Measurements from ENCODE around the gene CILP. TPM values are rescaled to one million over a fixed set of nuclear protein-coding genes. Genes with fewer than 3 reads are reported as not detected.

The CILP gene
- total RNA-seq, 4 donors from 2014 or later: 2.5 to 78.0 (median 5.5) TPM

- 86 to 87% methylated on average over 6 of the region's 6 CpGs for WGBS, 2 donors
- Histone ChIP-seq H3K4me3 (no peak overlapping the region), H3K4me1 (no peaks in the 10 kb centered on the region), H3K36me3 (peaks cover 6 to 100% (median 52%) of the 10 kb centered on the region in 3 donors), H3K9me3 (no peaks in the 10 kb centered on the region), H3K27ac (no peak overlapping the region), H3K27me3 (no peaks in the 10 kb centered on the region)
- DNase-seq: no peak
- intact Hi-C loops (cut with DNase I): no loop called here
- TF ChIP-seq POLR2A (IDR thresholded peaks at IDR 0.05): no peak
- no peak for TF ChIP-seq CTCF (IDR thresholded peaks at IDR 0.05)
Measured at GRCh38 chr15:65154720-65155119, 56.6 kb downstream of the CILP start.

- Histone ChIP-seq H3K9me3 (no peaks in the 10 kb centered on the region), H3K27ac (no peak overlapping the region), H3K27me3 (no peaks in the 10 kb centered on the region), H3K4me3 (no peak overlapping the region), H3K36me3 (peaks cover 0 to 74% (median 15%) of the 10 kb centered on the region in 3 donors), H3K4me1 (no peaks in the 10 kb centered on the region)
- no peak for DNase-seq
- 69 to 70% methylated on average over 3 of the region's 3 CpGs for WGBS, 2 donors
- intact Hi-C loops (cut with DNase I): no loop called here
- TF ChIP-seq CTCF (IDR thresholded peaks at IDR 0.05) (no peak), POLR2A (IDR thresholded peaks at IDR 0.05) (no peak)
Measured at GRCh38 chr15:65147902-65148301, 63.4 kb downstream of the CILP start.

GRCh38 chr15:65146438-65146837 lies 64.8 kb downstream of the CILP start:
- no peak for DNase-seq
- Histone ChIP-seq H3K4me3 (no peak overlapping the region), H3K27me3 (no peaks in the 10 kb centered on the region), H3K9me3 (no peaks in the 10 kb centered on the region), H3K36me3 (peaks cover 0 to 59% (median 6%) of the 10 kb centered on the region in 3 donors), H3K4me1 (no peaks in the 10 kb centered on the region), H3K27ac (no peak overlapping the region)
- intact Hi-C loops (cut with DNase I): no loop called here
- TF ChIP-seq CTCF (IDR thresholded peaks at IDR 0.05): no peak
- TF ChIP-seq POLR2A (IDR thresholded peaks at IDR 0.05): no peak
- 53 to 83% methylated on average over 1 to 4 of the region's 4 CpGs for WGBS, 2 donors

Small RNA genes lying within 50 kb of the gene (small RNA-seq; reads per million reads assigned to genes)
- gene AC068213.1 (0 reads per million in 4 donors), gene RNU6-686P (0 reads per million in 4 donors)

Other genes with a start within 250 kb of the CILP start
- gene SPG21, start 221.6 kb downstream of the CILP start, total RNA-seq: 10 to 100 TPM; 41.3 to 67.3 (median 59.6) TPM
- 10 to 100 TPM; 12.8 to 21.0 (median 17.8) TPM for gene MTFMT, start 181.8 kb downstream of the CILP start, total RNA-seq
- not detected for gene SLC51B, start 166.1 kb downstream of the CILP start, total RNA-seq
- gene RASL12, start 143.5 kb downstream of the CILP start, total RNA-seq: 10 to 100 TPM in 2 of 4 donors, 1 to 10 TPM in 2; 2.8 to 32.4 (median 8.9) TPM
- not detected for gene KBTBD13, start 134.7 kb downstream of the CILP start, total RNA-seq
- gene UBAP1L, start 96.3 kb downstream of the CILP start, total RNA-seq: 1 to 10 TPM; 1.6 to 6.3 (median 2.0) TPM
- gene PDCD7, start 77.7 kb downstream of the CILP start, total RNA-seq: 10 to 100 TPM; 12.1 to 20.8 (median 16.6) TPM
- gene CLPX, start 26.1 kb downstream of the CILP start, total RNA-seq: 10 to 100 TPM; 51.0 to 57.4 (median 54.1) TPM
- 1 to 10 TPM; 5.7 to 8.6 (median 6.3) TPM for gene PARP16, start 75.4 kb upstream of the CILP start, total RNA-seq
- not detected for gene RNU5A-1, start 84.6 kb upstream of the CILP start, total RNA-seq
- not detected for gene RNU5B-1, start 93.2 kb upstream of the CILP start, total RNA-seq
- not detected for gene IGDCC3, start 166.5 kb upstream of the CILP start, total RNA-seq
- gene IGDCC4, start 211.5 kb upstream of the CILP start, total RNA-seq: 1 to 10 TPM in 1 of 4 donors, under 1 TPM in 3; 0.12 to 2.7 (median 0.26) TPM

Data from esophagus squamous epithelium (tissue), 5 donors.